OCI-LY1 (cell line): Measurements from ENCODE around the gene TET3.

Experiments used
- EZH2 ChIP-seq: fragments of 200-600 bp; sonication (generic), shearing (Covaris generic); IDR thresholded peaks from 2 replicates; pipeline ENCODE4 v1.8.0; 2017; ENCODE audit warnings: borderline replicate concordance, mixed run types, mild to moderate bottlenecking, antibody characterized with exemption, low read length, moderate library complexity, mixed read lengths
- TF ChIP-seq, protein P1 (sequence below): fragments of 200-600 bp; sonication (generic), shearing (Covaris generic); IDR thresholded peaks from 2 replicates; pipeline ENCODE4 v1.5.1; 2017; ENCODE audit warnings: mild to moderate bottlenecking, antibody characterized with exemption, low read length, moderate library complexity, mixed read lengths

DNA sequence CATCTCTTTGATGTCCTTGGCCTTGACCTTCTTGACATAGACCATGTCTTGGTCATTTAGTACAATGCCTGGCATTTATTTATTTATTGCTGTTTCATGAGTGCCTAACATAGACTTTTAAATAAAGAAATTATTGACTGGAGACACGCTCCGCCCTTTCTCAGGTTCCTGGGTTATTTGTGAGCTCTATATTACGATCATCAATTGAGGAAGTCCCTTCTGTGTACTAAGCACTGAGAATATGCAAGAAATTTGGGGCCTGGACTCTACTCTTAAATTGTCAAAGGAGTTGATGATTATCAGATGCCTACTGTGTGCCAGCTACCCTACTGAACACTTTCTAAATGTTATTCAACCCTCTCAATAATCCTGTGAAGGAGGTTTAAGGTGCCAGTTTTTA, 19.7 kb upstream of the TET3 start:
- TF ChIP-seq, protein P1, sequence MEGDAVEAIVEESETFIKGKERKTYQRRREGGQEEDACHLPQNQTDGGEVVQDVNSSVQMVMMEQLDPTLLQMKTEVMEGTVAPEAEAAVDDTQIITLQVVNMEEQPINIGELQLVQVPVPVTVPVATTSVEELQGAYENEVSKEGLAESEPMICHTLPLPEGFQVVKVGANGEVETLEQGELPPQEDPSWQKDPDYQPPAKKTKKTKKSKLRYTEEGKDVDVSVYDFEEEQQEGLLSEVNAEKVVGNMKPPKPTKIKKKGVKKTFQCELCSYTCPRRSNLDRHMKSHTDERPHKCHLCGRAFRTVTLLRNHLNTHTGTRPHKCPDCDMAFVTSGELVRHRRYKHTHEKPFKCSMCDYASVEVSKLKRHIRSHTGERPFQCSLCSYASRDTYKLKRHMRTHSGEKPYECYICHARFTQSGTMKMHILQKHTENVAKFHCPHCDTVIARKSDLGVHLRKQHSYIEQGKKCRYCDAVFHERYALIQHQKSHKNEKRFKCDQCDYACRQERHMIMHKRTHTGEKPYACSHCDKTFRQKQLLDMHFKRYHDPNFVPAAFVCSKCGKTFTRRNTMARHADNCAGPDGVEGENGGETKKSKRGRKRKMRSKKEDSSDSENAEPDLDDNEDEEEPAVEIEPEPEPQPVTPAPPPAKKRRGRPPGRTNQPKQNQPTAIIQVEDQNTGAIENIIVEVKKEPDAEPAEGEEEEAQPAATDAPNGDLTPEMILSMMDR, result no peak
- no peak for TF ChIP-seq EZH2
